Stimulated activated naive B cell treated with anti-CD40 and anti-IgM and Interleukin-4, amounts not matched to agents 10 μg/mL and 1 μg/mL and 100 μg/mL, for 72 hours (primary cell): Measurements from ENCODE around the gene INPP4A.

ENCODE experiments used
- ATAC-seq, 2 donors: fragments of 150-1000 bp; cut with Tn5 transposase; replicated peaks; 2 replicates each; pipeline ENCODE4 v1.10.0; 2021; ENCODE audit warnings: moderate library complexity in 1 of 2
- DNase-seq: peaks from one replicate; pipeline ENCODE4 v3.0.0; 2021
- H3K27ac Mint-ChIP-seq: one replicate; pipeline ENCODE4 v1.8.0; 2022; ENCODE audit warnings: mild to moderate bottlenecking, mixed read lengths
- H3K27me3 Mint-ChIP-seq, 2 donors: one replicate each; pipeline ENCODE4 v1.8.0; 2022; ENCODE audit warnings: mixed read lengths in 2 of 2
- H3K36me3 Mint-ChIP-seq, 2 donors: one replicate each; pipeline ENCODE4 v1.8.0; 2022; ENCODE audit warnings: mixed read lengths in 2 of 2, mild to moderate bottlenecking in 1 of 2
- H3K4me1 Mint-ChIP-seq, 2 donors: one replicate each; pipeline ENCODE4 v1.8.0; 2022; ENCODE audit warnings: mixed read lengths in 2 of 2, mild to moderate bottlenecking in 1 of 2
- H3K4me3 Mint-ChIP-seq, 2 donors: one replicate each; pipeline ENCODE4 v1.8.0; 2022; ENCODE audit warnings: mild to moderate bottlenecking in 2 of 2, mixed read lengths in 2 of 2, moderate library complexity in 1 of 2
- H3K9me3 Mint-ChIP-seq, 2 donors: one replicate each; pipeline ENCODE4 v1.8.0; 2022; ENCODE audit warnings: mixed read lengths in 2 of 2, mild to moderate bottlenecking in 1 of 2

INPP4A gene

GRCh38 chr2:98517636-98518035, 73.0 kb downstream of the INPP4A start:
- Mint-ChIP-seq H3K4me1 (peaks cover 12 to 32% of the 10 kb centered on the region in 2 donors), H3K27me3 (no peaks in the 10 kb centered on the region)

GRCh38 chr2:98518101-98518500, 73.4 kb downstream of the INPP4A start:
- H3K27ac Mint-ChIP-seq: no peak overlapping the region
- H3K4me1 Mint-ChIP-seq: peaks cover 12 to 32% of the 10 kb centered on the region in 2 donors
- no peaks in the 10 kb centered on the region for H3K27me3 Mint-ChIP-seq
- H3K9me3 Mint-ChIP-seq: no peaks in the 10 kb centered on the region
- no peak overlapping the region for H3K4me3 Mint-ChIP-seq
- DNase-seq (peak; percentile 7), ATAC-seq (peak; percentile 73 to 75)
- peaks cover 11 to 23% of the 10 kb centered on the region in 2 donors for H3K36me3 Mint-ChIP-seq

More at GRCh38 chr2:98517636-98518035, 73.0 kb downstream of the INPP4A start:
- Mint-ChIP-seq H3K4me3 (no peak overlapping the region), H3K36me3 (peaks cover 6 to 19% of the 10 kb centered on the region in 2 donors), H3K9me3 (no peaks in the 10 kb centered on the region), H3K27ac (no peak overlapping the region)
- DNase-seq: no peak
- no peak for ATAC-seq

- Mint-ChIP-seq H3K27ac (no peak overlapping the region), H3K4me1 (peaks cover 12 to 28% of the 10 kb centered on the region in 2 donors), H3K9me3 (no peaks in the 10 kb centered on the region), H3K4me3 (no peak overlapping the region), H3K27me3 (no peaks in the 10 kb centered on the region), H3K36me3 (peaks cover 11 to 25% of the 10 kb centered on the region in 2 donors)
- no peak for DNase-seq
- ATAC-seq: no peak
Observed at GRCh38 chr2:98519156-98519555, 74.5 kb downstream of the INPP4A start.

- ATAC-seq (no peak), DNase-seq (no peak)
- no peak overlapping the region for H3K4me3 Mint-ChIP-seq
- no peaks in the 10 kb centered on the region for H3K9me3 Mint-ChIP-seq
- no peaks in the 10 kb centered on the region for H3K27me3 Mint-ChIP-seq
- H3K36me3 Mint-ChIP-seq: peaks cover 14 to 28% of the 10 kb centered on the region in 2 donors
- H3K27ac Mint-ChIP-seq: no peak overlapping the region
- H3K4me1 Mint-ChIP-seq: peaks cover 12 to 26% of the 10 kb centered on the region in 2 donors
Observed at GRCh38 chr2:98519851-98520250, 75.2 kb downstream of the INPP4A start.

GRCh38 chr2:98520806-98521205, 76.1 kb downstream of the INPP4A start:
- no peaks in the 10 kb centered on the region for H3K27me3 Mint-ChIP-seq
- H3K27ac Mint-ChIP-seq: no peak overlapping the region
- H3K36me3 Mint-ChIP-seq: peaks cover 20 to 35% of the 10 kb centered on the region in 2 donors
- no peak overlapping the region for H3K4me3 Mint-ChIP-seq
- no peaks in the 10 kb centered on the region for H3K9me3 Mint-ChIP-seq
- ATAC-seq: no peak
- H3K4me1 Mint-ChIP-seq: peaks cover 12 to 18% of the 10 kb centered on the region in 2 donors
- DNase-seq: no peak

- no peaks in the 10 kb centered on the region for H3K9me3 Mint-ChIP-seq
- ATAC-seq: no peak
- H3K36me3 Mint-ChIP-seq: peaks cover 20 to 35% of the 10 kb centered on the region in 2 donors
- no peak overlapping the region for H3K27ac Mint-ChIP-seq
- H3K4me3 Mint-ChIP-seq: no peak overlapping the region
- H3K27me3 Mint-ChIP-seq: no peaks in the 10 kb centered on the region
- no peak for DNase-seq
- peaks cover 10 to 15% of the 10 kb centered on the region in 2 donors for H3K4me1 Mint-ChIP-seq
Observed at GRCh38 chr2:98521266-98521665, 76.6 kb downstream of the INPP4A start.

- no peak overlapping the region for H3K4me3 Mint-ChIP-seq
- ATAC-seq (no peak), DNase-seq (no peak)
- H3K4me1 Mint-ChIP-seq: no peaks in the 10 kb centered on the region
- no peak overlapping the region for H3K27ac Mint-ChIP-seq
- H3K27me3 Mint-ChIP-seq: no peaks in the 10 kb centered on the region
- peaks cover 22 to 37% of the 10 kb centered on the region in 2 donors for H3K36me3 Mint-ChIP-seq
- H3K9me3 Mint-ChIP-seq: peaks cover 0 to 2% of the 10 kb centered on the region in 2 donors
Observed at GRCh38 chr2:98522854-98523253, 78.2 kb downstream of the INPP4A start.

GRCh38 chr2:98524168-98524567, 79.5 kb downstream of the INPP4A start:
- no peak overlapping the region for H3K4me3 Mint-ChIP-seq
- peaks cover 0 to 3% of the 10 kb centered on the region in 2 donors for H3K9me3 Mint-ChIP-seq
- no peak for DNase-seq
- no peak overlapping the region for H3K27ac Mint-ChIP-seq
- H3K36me3 Mint-ChIP-seq: peaks cover 22 to 43% of the 10 kb centered on the region in 2 donors
- no peak for ATAC-seq
- H3K27me3 Mint-ChIP-seq: no peaks in the 10 kb centered on the region
- no peaks in the 10 kb centered on the region for H3K4me1 Mint-ChIP-seq

GRCh38 chr2:98528349-98528748, 83.7 kb downstream of the INPP4A start:
- ATAC-seq (no peak), DNase-seq (no peak)
- H3K4me3 Mint-ChIP-seq: no peak overlapping the region
- no peaks in the 10 kb centered on the region for H3K27me3 Mint-ChIP-seq
- H3K9me3 Mint-ChIP-seq: peaks cover 0 to 3% of the 10 kb centered on the region in 2 donors
- H3K27ac Mint-ChIP-seq: no peak overlapping the region
- peaks cover 19 to 28% of the 10 kb centered on the region in 2 donors for H3K36me3 Mint-ChIP-seq
- H3K4me1 Mint-ChIP-seq: no peaks in the 10 kb centered on the region

- no peak for DNase-seq
- no peaks in the 10 kb centered on the region for H3K27me3 Mint-ChIP-seq
- H3K9me3 Mint-ChIP-seq: peaks cover 0 to 3% of the 10 kb centered on the region in 2 donors
- H3K4me1 Mint-ChIP-seq: no peaks in the 10 kb centered on the region
- no peak overlapping the region for H3K27ac Mint-ChIP-seq
- ATAC-seq: no peak
- H3K36me3 Mint-ChIP-seq: peaks cover 19 to 24% of the 10 kb centered on the region in 2 donors
- no peak overlapping the region for H3K4me3 Mint-ChIP-seq
Observed at GRCh38 chr2:98530114-98530513, 85.5 kb downstream of the INPP4A start.

- ATAC-seq (no peak), DNase-seq (no peak)
- Mint-ChIP-seq H3K27ac (no peak overlapping the region), H3K36me3 (peaks cover 22 to 28% of the 10 kb centered on the region in 2 donors), H3K4me1 (no peaks in the 10 kb centered on the region), H3K27me3 (no peaks in the 10 kb centered on the region), H3K9me3 (peaks cover 0 to 2% of the 10 kb centered on the region in 2 donors), H3K4me3 (no peak overlapping the region)
Observed at GRCh38 chr2:98532756-98533155, 88.1 kb downstream of the INPP4A start.

- no peak for ATAC-seq
- H3K4me1 Mint-ChIP-seq: no peaks in the 10 kb centered on the region
- H3K4me3 Mint-ChIP-seq: no peak overlapping the region
- no peaks in the 10 kb centered on the region for H3K27me3 Mint-ChIP-seq
- no peak overlapping the region for H3K27ac Mint-ChIP-seq
- no peak for DNase-seq
- H3K9me3 Mint-ChIP-seq: no peaks in the 10 kb centered on the region
- peaks cover 24 to 30% of the 10 kb centered on the region in 2 donors for H3K36me3 Mint-ChIP-seq
Observed at GRCh38 chr2:98533547-98533946, 88.9 kb downstream of the INPP4A start.

- Mint-ChIP-seq H3K4me1 (no peaks in the 10 kb centered on the region), H3K27me3 (no peaks in the 10 kb centered on the region), H3K4me3 (no peak overlapping the region), H3K27ac (no peak overlapping the region), H3K9me3 (no peaks in the 10 kb centered on the region), H3K36me3 (peaks cover 33 to 35% of the 10 kb centered on the region in 2 donors)
- DNase-seq (no peak), ATAC-seq (no peak)
Observed at GRCh38 chr2:98534761-98535160, 90.1 kb downstream of the INPP4A start.

- H3K4me3 Mint-ChIP-seq: no peak overlapping the region
- no peak overlapping the region for H3K27ac Mint-ChIP-seq
- peaks cover 43 to 45% of the 10 kb centered on the region in 2 donors for H3K36me3 Mint-ChIP-seq
- H3K27me3 Mint-ChIP-seq: no peaks in the 10 kb centered on the region
- H3K9me3 Mint-ChIP-seq: no peaks in the 10 kb centered on the region
- no peak for ATAC-seq
- no peak for DNase-seq
- H3K4me1 Mint-ChIP-seq: no peaks in the 10 kb centered on the region
Observed at GRCh38 chr2:98535971-98536677, 91.5 kb downstream of the INPP4A start.

GRCh38 chr2:98537390-98538126, 92.9 kb downstream of the INPP4A start:
- no peak for ATAC-seq
- Mint-ChIP-seq H3K4me3 (no peak overlapping the region), H3K4me1 (peaks cover 7% of the 10 kb centered on the region in 2 donors), H3K9me3 (no peaks in the 10 kb centered on the region), H3K36me3 (peaks cover 45 to 50% of the 10 kb centered on the region in 2 donors), H3K27ac (no peak overlapping the region), H3K27me3 (no peaks in the 10 kb centered on the region)
- no peak for DNase-seq
